Mucosa of descending colon (tissue), 3 donors: ENCODE data around the gene TCP11L1. TPM values are rescaled to one million over a fixed set of nuclear protein-coding genes. Genes with fewer than 3 reads are reported as not detected.
"Not testable (repeated sequence)": the region's sequence is repeated elsewhere in the genome, so short reads cannot be mapped to it uniquely, and the experiment has no call there.

Experiments
- ATAC-seq: fragments of 200-7000 bp; cut with Tn5 transposase; one replicate; pipeline ENCODE4 v1.9.1; 2020; ENCODE audit warnings: mild to moderate bottlenecking, moderate library complexity
- DNase-seq, 3 donors: peaks; one replicate each; pipeline ENCODE4 v3.0.0-alpha.2; 2020
- H3K36me3 ChIP-seq: fragments of 200-600 bp; one replicate; pipeline ENCODE4 v1.8.0; 2021; ENCODE audit warnings: low read depth, mild to moderate bottlenecking
- H3K4me1 ChIP-seq: fragments of 200-600 bp; one replicate; pipeline ENCODE4 v1.8.0; 2021; ENCODE audit warnings: low read depth, mild to moderate bottlenecking
- H3K4me3 ChIP-seq: fragments of 200-600 bp; one replicate; pipeline ENCODE4 v1.8.0; 2021; ENCODE audit warnings: mild to moderate bottlenecking
- H3K9me3 ChIP-seq: fragments of 200-600 bp; one replicate; pipeline ENCODE4 v1.8.0; 2021; ENCODE audit warnings: mild to moderate bottlenecking
- intact Hi-C, 2 donors: fragments of 100-400 bp; cut with DNase I in 1 of 2; cut with micrococcal nuclease in 1 of 2; formaldehyde crosslinking; loops; one replicate each; pipeline versions ENCODE4 v1.11.0 to v1.11.1; 2022; cut with DNase I, micrococcal nuclease
- total RNA-seq, 3 donors: library from RNA; stranded (reverse); fragmentation: NEBNext Ultra II Directional in 2 of 3; extraction: Animal tissue kit (Norgen Biotek cat#: 25700) in 2 of 3; gene quantifications; one replicate each; pipeline versions ENCODE4 v1.2.1 to v1.2.4, GENCODE V29; 2021 to 2023
- TF ChIP-seq, protein P1 (sequence below): fragments of 200-600 bp; IDR thresholded peaks from one replicate; pipeline ENCODE4 v1.8.0; 2022; ENCODE audit warnings: antibody characterized with exemption, mild to moderate bottlenecking
- donor health status: DM: no; HTN: no; CAD: no; lungs with moderate emphysema.
- donor health status: DM: no; HTN: no; CAD: no.
- donor health status: DM: no; HTN: yes; CAD: no.

TCP11L1 gene
- total RNA-seq, 3 donors from 2014 or later = 24.8 to 51.6 (median 31.3) TPM

- no peaks in the 10 kb centered on the region for H3K9me3 ChIP-seq
- intact Hi-C loops = no loop called here
- TF ChIP-seq, protein P1, sequence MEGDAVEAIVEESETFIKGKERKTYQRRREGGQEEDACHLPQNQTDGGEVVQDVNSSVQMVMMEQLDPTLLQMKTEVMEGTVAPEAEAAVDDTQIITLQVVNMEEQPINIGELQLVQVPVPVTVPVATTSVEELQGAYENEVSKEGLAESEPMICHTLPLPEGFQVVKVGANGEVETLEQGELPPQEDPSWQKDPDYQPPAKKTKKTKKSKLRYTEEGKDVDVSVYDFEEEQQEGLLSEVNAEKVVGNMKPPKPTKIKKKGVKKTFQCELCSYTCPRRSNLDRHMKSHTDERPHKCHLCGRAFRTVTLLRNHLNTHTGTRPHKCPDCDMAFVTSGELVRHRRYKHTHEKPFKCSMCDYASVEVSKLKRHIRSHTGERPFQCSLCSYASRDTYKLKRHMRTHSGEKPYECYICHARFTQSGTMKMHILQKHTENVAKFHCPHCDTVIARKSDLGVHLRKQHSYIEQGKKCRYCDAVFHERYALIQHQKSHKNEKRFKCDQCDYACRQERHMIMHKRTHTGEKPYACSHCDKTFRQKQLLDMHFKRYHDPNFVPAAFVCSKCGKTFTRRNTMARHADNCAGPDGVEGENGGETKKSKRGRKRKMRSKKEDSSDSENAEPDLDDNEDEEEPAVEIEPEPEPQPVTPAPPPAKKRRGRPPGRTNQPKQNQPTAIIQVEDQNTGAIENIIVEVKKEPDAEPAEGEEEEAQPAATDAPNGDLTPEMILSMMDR = no peak
- no peaks in the 10 kb centered on the region for H3K36me3 ChIP-seq
- peaks cover 4% of the 10 kb centered on the region for H3K4me1 ChIP-seq
- DNase-seq (no peak), ATAC-seq (no peak)
- H3K4me3 ChIP-seq = no peak overlapping the region
Measured at GRCh38 chr11:33021501-33021900, 17.9 kb upstream of the TCP11L1 start.

GRCh38 chr11:33021937-33022336, 17.4 kb upstream of the TCP11L1 start:
- no peaks in the 10 kb centered on the region for H3K36me3 ChIP-seq
- no peak for DNase-seq
- ATAC-seq = peak; percentile 53
- H3K9me3 ChIP-seq = no peaks in the 10 kb centered on the region
- TF ChIP-seq, protein P1 = no peak
- intact Hi-C loops = no loop called here
- peaks cover 4% of the 10 kb centered on the region for H3K4me1 ChIP-seq
- H3K4me3 ChIP-seq = no peak overlapping the region

GRCh38 chr11:33025339-33025722, 14.0 kb upstream of the TCP11L1 start:
- H3K9me3 ChIP-seq = no peaks in the 10 kb centered on the region
- ATAC-seq (no peak), DNase-seq (no peak)
- H3K4me3 ChIP-seq = no peak overlapping the region
- TF ChIP-seq, protein P1 = no peak
- intact Hi-C loops = no loop called here
- H3K4me1 ChIP-seq = no peaks in the 10 kb centered on the region
- no peaks in the 10 kb centered on the region for H3K36me3 ChIP-seq

DNA sequence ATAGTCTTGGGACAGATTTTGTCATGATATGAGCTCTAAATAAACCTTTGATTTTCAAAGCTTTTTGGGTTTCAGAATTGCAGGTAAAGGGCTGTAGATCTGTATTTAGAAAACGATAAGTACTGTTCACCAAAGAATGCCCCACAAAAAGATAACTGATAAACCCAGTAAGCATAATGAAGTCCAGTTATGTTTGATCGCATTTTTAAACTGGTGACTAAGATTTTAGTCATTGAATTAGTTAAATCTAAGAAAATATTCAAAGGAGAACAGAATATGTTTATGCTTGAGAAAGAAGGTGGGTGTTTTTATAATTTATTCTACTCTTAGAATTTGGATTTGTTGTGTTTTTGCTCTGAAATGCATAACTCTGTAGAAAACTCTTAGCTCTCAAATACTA, 12.1 kb upstream of the TCP11L1 start:
- TF ChIP-seq, protein P1 = no peak

DNA sequence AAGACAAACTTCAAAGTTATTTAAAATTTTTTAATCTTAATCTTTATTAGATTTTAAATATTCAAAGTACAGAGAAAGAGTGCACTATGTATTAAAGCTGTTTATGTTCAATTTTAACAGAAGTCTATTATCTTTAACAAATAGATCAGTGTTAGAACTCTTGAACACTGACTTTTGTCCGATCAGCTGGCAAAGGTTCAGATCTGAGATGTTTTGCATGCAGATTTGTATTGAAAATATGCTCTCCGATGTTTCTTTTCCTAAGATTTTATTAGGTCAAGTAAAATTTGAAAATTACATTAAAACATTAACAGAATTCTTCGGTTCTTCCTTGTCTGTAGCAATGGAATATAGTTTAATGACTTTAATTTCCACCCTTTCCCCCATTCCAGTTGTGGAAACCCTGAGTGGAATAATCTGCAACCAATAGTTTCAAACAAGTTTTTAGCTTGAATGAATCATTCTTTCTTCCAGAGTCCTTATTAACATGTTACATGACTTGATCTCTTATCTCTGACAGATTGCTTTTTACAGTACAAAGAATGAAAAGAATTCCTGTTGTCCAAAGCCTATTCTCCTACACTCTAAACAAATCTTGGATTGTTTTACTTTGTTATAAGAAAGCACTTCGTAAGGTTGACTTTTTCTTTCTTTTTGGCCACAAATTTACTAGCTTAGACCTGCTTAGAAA, 11.4 kb upstream of the TCP11L1 start:
- Histone ChIP-seq H3K4me3 (no peak overlapping the region), H3K4me1 (no peaks in the 10 kb centered on the region), H3K9me3 (no peaks in the 10 kb centered on the region), H3K36me3 (no peaks in the 10 kb centered on the region)
- ATAC-seq (no peak), DNase-seq (no peak)
- intact Hi-C loops = no loop called here
- TF ChIP-seq, protein P1 = no peak

More for the DNA sequence above, 12.1 kb upstream of the TCP11L1 start:
- H3K4me3 ChIP-seq = no peak overlapping the region
- ATAC-seq (no peak), DNase-seq (no peak)
- H3K36me3 ChIP-seq = no peaks in the 10 kb centered on the region
- H3K4me1 ChIP-seq = no peaks in the 10 kb centered on the region
- H3K9me3 ChIP-seq = no peaks in the 10 kb centered on the region
- intact Hi-C loops = no loop called here

DNA sequence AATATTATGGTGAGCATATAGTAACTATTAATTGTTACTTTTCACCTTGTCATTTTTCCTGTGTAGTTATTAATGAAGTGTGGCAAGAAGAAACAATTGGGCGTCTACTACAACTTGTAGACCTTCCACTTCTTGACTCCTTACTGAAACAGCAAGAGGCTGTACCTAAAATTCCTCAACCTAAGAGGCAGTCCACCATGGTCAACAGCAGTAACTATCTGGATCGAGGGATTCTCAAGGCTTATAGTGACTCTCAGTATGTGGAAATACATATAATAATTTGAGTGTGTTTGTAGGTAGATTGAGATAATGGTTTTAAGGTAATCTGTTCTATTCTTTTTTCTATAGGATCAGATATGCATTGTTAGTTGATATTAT, 10.8 kb upstream of the TCP11L1 start:
- TF ChIP-seq, protein P1 = no peak
- no peak for ATAC-seq
- no peak for DNase-seq
- Histone ChIP-seq H3K4me3 (no peak overlapping the region), H3K9me3 (no peaks in the 10 kb centered on the region), H3K36me3 (no peaks in the 10 kb centered on the region), H3K4me1 (no peaks in the 10 kb centered on the region)
- intact Hi-C loops = no loop called here

- H3K4me1 ChIP-seq, DNase-seq, H3K4me3 ChIP-seq, intact Hi-C loops, H3K9me3 ChIP-seq, ATAC-seq, H3K36me3 ChIP-seq: not testable (repeated sequence)
Measured at GRCh38 chr11:33029218-33029617, 10.2 kb upstream of the TCP11L1 start.
